CD4-positive, alpha-beta T cell treated with Interleukin-15 for 4 hours (primary cell): ENCODE data around the gene C19orf85.
A peak's percentile ranks its signal among the peaks of the same experiment; 100 is the strongest.

Experiments
- DNase-seq: peaks from one replicate; pipeline ENCODE4 v3.0.0-alpha.2; 2020; ENCODE audit warnings: low spot score

C19orf85 gene

GRCh38 chr19:55440411-55441105 lies 24.0 kb downstream of the C19orf85 start:
- no peak for DNase-seq

GRCh38 chr19:55439052-55439451 lies 25.5 kb downstream of the C19orf85 start:
- no peak for DNase-seq

- DNase-seq: no peak
Measured at GRCh38 chr19:55437410-55437809, 27.1 kb downstream of the C19orf85 start.

GRCh38 chr19:55436847-55437246 lies 27.7 kb downstream of the C19orf85 start:
- DNase-seq: no peak

GRCh38 chr19:55435020-55435419 lies 29.5 kb downstream of the C19orf85 start:
- no peak for DNase-seq

- DNase-seq: no peak
Measured at GRCh38 chr19:55434356-55434919, 30.1 kb downstream of the C19orf85 start.

- no peak for DNase-seq
Measured at GRCh38 chr19:55433292-55433691, 31.3 kb downstream of the C19orf85 start.

GRCh38 chr19:55432241-55432959 lies 32.2 kb downstream of the C19orf85 start:
- no peak for DNase-seq

GRCh38 chr19:55431183-55431582 lies 33.4 kb downstream of the C19orf85 start:
- DNase-seq: no peak

- no peak for DNase-seq
Measured at GRCh38 chr19:55426042-55426441, 38.5 kb downstream of the C19orf85 start.

GRCh38 chr19:55424518-55424917 lies 40.0 kb downstream of the C19orf85 start:
- no peak for DNase-seq

GRCh38 chr19:55423225-55424005 lies 41.1 kb downstream of the C19orf85 start:
- no peak for DNase-seq

- peak; percentile 36 for DNase-seq
Measured at GRCh38 chr19:55421281-55421680, 43.3 kb downstream of the C19orf85 start.

- no peak for DNase-seq
Measured at GRCh38 chr19:55419624-55420236, 44.8 kb downstream of the C19orf85 start.

- DNase-seq: no peak
Measured at GRCh38 chr19:55419103-55419502, 45.4 kb downstream of the C19orf85 start.

- DNase-seq: peak; percentile 60
Measured at GRCh38 chr19:55418185-55418584, 46.4 kb downstream of the C19orf85 start.
